NCI-H226 (cell line): ENCODE results near the gene ISL2.
A peak's percentile ranks its signal among the peaks of the same experiment; 100 is the strongest.

Experiments used
- DNase-seq: peaks from one replicate; pipeline ENCODE4 v3.0.0-alpha.2; 2015

The ISL2 gene

DNA sequence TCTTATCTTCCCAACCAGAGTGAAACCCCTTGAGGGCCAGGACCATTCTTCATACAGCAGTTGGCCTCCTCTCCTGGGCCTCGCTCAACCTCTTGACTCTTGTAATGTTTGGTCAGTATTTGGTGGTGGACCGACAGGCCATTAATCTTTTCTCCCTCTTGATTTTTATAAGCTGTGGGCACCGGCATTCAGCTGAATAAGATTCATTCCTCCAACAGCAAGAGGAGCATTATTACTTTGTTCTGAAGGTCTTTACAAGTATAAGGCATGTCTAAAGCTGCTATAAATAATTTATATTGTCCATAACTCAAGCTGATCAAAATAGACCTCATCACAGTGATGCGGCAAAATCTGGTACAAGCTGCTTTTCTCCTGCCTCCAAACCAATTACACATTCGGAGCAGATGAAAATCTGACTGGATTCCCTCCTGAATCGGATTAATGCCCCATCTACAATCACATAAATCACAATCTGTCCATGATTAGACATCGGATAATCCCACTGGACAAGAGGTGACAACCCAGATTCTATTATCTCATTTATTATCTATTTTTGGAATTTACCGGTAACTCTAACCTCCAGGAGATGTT is 8.4 kb upstream of the ISL2 start:
- no peak for DNase-seq

DNA sequence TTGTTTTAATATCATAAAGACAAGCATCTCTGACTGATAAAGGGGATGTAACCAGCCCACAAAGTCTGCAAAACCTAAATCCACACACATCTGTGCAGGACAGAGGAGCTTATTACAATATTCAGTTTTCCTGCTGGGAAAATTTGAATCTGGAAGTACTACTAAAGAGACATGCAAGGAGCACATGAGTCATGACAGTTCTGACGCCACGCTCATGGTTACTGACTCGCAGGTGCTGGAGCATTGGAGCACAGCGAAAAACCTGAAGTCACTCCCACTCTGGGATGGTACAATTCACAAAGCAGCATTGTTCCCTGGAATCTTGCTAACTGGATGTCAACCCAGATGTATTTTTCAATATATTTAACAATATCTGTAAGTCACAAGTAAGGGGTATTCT is 7.6 kb upstream of the ISL2 start:
- DNase-seq = peak; percentile 72

DNA sequence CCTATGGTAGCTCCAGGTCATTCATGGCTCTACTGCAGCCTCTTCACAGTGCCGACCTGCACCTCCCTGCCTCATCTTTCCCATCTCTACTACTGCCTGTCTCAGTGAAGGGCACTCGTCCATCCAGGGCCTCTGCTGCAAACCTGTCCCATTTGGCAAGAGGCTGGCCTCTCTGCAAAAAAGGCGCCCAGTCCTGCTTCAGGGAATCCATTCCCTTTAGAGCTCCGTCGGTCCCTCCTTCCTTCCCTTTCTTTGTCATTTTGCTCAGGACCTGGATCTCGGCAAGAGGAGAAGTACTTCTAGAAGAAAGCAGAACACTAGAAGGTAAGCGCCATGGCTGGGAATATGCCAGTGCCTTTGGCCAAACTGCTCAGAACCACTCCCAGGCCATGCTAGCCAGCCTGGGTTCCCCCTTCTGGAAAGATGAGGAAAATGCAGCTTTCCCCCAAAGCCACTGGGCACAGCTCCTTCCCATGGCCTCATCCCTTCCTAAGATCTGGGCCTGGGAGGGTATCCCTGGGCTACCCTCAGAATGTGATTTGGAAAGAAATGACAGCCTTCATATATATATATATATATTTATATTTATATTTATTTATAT is 6.4 kb upstream of the ISL2 start:
- peak; percentile 51 for DNase-seq

- no peak for DNase-seq
Measured at GRCh38 chr15:76332796-76333195, 3.8 kb upstream of the ISL2 start.

DNA sequence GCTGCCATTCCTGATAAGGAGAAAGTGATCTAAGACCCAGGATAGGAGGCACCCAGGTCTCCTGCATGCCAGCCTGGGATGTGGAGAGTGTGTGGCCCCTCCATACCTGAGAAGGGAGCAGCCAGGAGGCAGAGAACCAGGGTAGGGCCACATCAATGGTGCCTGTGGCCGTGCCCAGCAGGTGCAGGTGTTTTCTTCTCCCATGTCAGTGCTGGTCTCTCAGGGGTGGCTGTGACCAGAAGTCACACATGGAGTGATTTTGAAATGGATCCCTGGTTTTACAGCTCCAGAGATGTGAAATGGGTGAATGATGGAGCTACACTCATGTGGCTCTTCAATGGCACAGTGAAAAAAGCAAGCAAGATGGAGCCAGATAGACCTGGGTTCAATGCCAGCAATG is 3.3 kb upstream of the ISL2 start:
- DNase-seq = no peak

GRCh38 chr15:76333720-76334437 is 2.7 kb upstream of the ISL2 start:
- no peak for DNase-seq

- DNase-seq = no peak
Measured at GRCh38 chr15:76334438-76335306, 1.9 kb upstream of the ISL2 start.

DNA sequence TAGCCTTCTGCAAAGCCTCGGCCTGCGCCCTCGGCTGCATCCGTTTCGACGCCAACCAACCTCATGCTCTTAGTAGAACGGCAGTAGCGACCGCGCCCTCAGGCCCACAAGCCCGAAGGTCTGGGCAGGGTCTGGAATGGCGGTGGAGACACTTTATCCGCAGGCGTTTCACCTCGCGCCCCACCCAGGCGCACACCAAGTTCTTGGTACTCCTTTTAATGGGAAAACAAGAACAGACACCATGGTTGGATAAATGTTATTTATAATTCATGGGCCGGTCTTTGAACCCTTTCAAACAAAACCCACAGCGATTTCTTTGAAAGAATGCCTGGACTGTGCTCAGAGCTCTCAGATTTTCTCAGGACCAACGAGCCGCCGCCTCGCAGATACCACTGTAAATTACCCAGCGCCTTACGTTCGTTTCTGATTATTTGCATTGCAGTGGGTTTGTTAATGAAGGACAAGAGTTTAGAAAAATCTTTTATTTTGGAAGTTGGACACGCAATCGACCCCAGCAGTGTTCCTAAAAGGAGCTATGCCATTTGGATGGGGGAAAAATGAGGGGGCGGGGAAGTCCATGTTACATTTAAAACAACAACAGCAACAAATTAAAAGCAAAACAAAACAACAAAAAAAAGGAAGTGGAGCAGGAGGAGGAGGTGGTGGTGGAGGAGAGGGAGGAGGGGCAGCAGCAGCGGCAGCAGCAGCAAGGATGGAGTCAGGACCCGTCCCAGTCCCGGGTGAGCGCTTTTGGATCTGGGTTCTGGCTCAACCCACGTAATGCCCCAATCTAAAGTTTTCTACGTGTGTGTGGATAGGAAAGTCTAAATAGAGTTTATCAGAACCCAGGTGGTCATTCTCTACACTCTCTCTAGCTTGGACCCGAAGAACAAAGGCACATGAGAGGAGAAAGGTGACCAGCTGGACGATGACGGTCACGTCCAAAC is 993 bp upstream of the ISL2 start:
- no peak for DNase-seq

DNA sequence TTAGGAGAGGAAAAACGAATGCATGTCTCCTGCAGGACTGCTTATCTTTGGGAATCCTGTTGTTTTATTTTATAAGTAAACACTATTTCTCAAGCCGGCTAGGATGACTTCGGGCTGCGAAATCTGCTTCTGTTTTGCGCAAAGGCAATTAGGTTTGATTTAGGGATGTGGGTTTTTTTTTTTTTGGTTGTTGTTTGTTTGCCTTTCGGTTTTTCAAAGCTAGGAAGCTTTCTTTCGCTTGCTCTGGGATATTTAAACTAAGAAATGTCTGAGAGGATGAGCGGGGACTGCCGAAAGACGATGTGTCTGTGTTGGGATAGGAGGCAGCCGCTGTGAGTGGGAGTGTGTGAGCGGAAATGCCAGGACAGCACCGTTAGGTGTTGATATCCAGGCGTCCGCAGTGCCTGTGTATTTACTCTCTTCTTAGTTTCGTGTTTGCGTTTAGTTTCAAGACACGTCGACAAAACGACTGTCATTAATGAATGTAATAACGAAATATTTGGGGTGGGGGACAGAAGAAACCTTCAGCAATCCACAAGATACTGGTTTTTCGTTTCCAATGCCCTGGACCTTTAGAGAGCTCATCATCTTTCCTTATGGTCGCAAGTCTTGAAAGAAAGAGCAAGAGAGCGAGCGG is 604 bp downstream of the ISL2 start:
- no peak for DNase-seq

GRCh38 chr15:76337696-76338485 is 1.3 kb downstream of the ISL2 start:
- no peak for DNase-seq

DNA sequence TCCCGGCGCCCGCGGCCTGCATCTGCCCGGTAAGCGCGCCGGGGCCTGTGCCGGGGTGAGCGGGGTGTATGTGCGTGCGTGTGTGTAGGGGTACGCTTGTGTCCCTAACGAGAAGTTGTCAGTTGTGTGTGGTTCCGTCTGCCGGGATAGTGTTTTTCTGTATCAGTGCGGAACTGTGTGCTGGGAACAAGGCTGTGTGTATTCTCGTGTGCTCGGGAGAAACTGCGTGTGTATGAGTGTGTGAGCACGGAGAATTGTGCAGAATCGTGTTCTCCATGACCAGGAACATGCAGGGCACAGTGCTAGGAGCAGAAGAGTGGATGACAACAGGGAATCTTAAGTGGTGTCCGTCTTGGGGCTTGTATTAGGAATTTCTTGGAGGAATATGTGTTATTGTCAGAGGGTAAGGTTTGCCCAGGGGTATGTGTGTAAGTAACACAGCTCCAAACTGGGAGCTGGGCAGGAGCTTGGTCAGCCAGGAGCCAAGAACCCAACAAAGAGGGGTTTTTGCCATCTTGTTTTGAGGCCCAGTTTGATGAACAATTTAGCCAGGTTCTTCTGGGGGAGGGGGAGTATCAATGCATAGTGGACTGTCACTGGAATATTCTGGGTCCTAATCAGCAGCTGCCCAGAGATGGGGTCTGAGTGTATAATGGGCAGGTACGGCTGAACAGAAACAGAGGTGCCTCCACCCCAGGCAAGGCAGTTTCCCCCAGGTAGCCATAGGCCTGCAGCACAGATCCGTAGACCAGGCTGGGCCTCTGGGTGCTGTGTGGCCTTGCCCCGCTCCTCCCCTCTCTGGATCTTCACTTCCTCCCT is 2.1 kb downstream of the ISL2 start:
- DNase-seq = no peak

DNA sequence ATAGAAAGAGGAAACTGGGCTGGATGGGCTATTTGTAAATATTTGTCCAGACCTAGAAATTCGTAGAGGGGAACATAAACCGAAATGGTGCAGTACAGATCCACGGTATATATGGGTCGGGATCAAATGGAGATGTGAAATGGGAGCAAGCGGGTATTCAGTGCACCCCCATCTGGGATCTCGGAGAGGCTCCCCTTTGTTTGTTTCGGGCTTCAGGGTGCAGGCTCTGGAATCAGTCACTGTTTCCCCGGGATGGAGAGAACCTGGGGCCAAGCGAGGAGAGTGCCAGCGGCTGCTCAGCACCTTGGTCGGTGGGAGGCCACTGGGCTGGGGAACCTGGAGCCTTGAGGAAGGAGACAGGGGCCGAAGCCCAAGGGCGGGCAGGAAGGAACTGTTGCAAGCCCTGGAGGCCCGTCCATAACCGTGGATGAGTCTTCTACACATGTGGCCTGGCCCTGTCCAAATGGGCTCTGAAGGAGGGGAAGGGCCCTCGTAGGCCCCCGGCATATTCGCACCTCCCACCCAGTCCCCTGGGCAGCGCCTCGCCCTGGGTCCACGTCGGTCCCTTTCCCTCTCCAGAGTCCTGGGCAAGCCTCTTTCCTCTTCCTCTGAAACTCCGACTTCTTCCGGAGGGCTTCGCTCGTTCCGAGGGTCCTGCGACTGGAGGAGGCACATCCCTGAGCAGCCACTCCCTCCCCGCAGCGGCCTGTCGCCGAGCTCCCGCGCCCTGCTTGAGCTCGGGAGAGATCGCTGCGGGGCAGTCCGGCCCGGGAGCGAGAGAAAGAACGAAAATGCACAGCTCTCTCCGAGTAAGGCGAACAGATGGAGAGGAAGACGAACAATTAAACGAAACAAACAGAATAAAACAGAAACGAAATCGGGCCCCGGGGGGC is 3.0 kb downstream of the ISL2 start:
- DNase-seq = no peak

- no peak for DNase-seq
Measured at GRCh38 chr15:76340198-76340802, 3.7 kb downstream of the ISL2 start.

GRCh38 chr15:76340803-76341365 is 4.3 kb downstream of the ISL2 start:
- DNase-seq = no peak

DNA sequence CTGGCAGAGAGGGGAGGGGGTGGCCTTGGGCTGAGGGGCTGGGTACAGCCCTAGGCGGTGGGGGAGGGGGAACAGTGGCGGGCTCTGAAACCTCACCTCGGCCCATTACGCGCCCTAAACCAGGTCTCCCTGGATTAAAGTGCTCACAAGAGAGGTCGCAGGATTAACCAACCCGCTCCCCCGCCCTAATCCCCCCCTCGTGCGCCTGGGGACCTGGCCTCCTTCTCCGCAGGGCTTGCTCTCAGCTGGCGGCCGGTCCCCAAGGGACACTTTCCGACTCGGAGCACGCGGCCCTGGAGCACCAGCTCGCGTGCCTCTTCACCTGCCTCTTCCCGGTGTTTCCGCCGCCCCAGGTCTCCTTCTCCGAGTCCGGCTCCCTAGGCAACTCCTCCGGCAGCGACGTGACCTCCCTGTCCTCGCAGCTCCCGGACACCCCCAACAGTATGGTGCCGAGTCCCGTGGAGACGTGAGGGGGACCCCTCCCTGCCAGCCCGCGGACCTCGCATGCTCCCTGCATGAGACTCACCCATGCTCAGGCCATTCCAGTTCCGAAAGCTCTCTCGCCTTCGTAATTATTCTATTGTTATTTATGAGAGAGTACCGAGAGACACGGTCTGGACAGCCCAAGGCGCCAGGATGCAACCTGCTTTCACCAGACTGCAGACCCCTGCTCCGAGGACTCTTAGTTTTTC is 4.9 kb downstream of the ISL2 start:
- no peak for DNase-seq

- no peak for DNase-seq
Measured at GRCh38 chr15:76342058-76342381, 5.4 kb downstream of the ISL2 start.

GRCh38 chr15:76342382-76343201 is 6.0 kb downstream of the ISL2 start:
- no peak for DNase-seq
